ENCODE data around the gene INTS15. TPM values are rescaled to one million over a fixed set of nuclear protein-coding genes. Genes with fewer than 3 reads are reported as not detected.

The INTS15 gene
- total and polyA plus RNA-seq, 8 donors = 9.3 to 203 (median 24.2) TPM

GRCh38 chr7:6640246-6640721 lies 50.5 kb downstream of the INTS15 start:
- intact Hi-C loops (cut with DNase I; ENCODE audit: low total_unique reads) = no loop called here
- H3K4me3 ChIP-seq = no peak overlapping the region
- DNase-seq = peak in 1 of 2 donors; percentile 52
- no peaks in the 10 kb centered on the region for H3K27me3 ChIP-seq
- peaks cover 16 to 42% (median 30%) of the 10 kb centered on the region in 4 donors for H3K4me1 ChIP-seq
- TF ChIP-seq POLR2A (IDR thresholded peaks at IDR 0.05) = no peak
- no peak for TF ChIP-seq CTCF (IDR thresholded peaks at IDR 0.05)
- TF ChIP-seq POLR2AphosphoS5 (IDR thresholded peaks at IDR 0.05) = no peak
- no peak for TF ChIP-seq EP300 (IDR thresholded peaks at IDR 0.05)
- peaks cover 38 to 58% (median 56%) of the 10 kb centered on the region in 4 donors for H3K36me3 ChIP-seq
- 69 to 77% (median 72%) methylated on average over 11 of the region's 11 CpGs for WGBS, 5 donors
- no peaks in the 10 kb centered on the region for H3K9me3 ChIP-seq
- H3K27ac ChIP-seq = no peak overlapping the region

- H3K9me3 ChIP-seq = no peaks in the 10 kb centered on the region
- no peak overlapping the region for H3K27ac ChIP-seq
- H3K4me3 ChIP-seq = no peak overlapping the region
- TF ChIP-seq CTCF (IDR thresholded peaks at IDR 0.05) (no peak), EP300 (IDR thresholded peaks at IDR 0.05) (no peak), POLR2A (IDR thresholded peaks at IDR 0.05) (no peak), POLR2AphosphoS5 (IDR thresholded peaks at IDR 0.05) (no peak)
- peaks cover 43 to 70% (median 68%) of the 10 kb centered on the region in 4 donors for H3K36me3 ChIP-seq
- intact Hi-C loops (cut with DNase I; ENCODE audit: low total_unique reads) = no loop called here
- H3K4me1 ChIP-seq = peaks cover 13 to 32% (median 26%) of the 10 kb centered on the region in 4 donors
- DNase-seq = no peak
- WGBS, 5 donors = 86 to 93% (median 89%) methylated on average over 7 to 15 of the region's 15 CpGs
- no peaks in the 10 kb centered on the region for H3K27me3 ChIP-seq
Observed at GRCh38 chr7:6641305-6642035, 51.6 kb downstream of the INTS15 start.

- no peaks in the 10 kb centered on the region for H3K9me3 ChIP-seq
- no peaks in the 10 kb centered on the region for H3K27me3 ChIP-seq
- intact Hi-C loops (cut with DNase I; ENCODE audit: low total_unique reads) = no loop called here
- no peak overlapping the region for H3K4me3 ChIP-seq
- H3K4me1 ChIP-seq = peaks cover 10 to 28% (median 22%) of the 10 kb centered on the region in 4 donors
- TF ChIP-seq EP300 (IDR thresholded peaks at IDR 0.05) (no peak), CTCF (IDR thresholded peaks at IDR 0.05) (no peak), POLR2AphosphoS5 (IDR thresholded peaks at IDR 0.05) (no peak), POLR2A (IDR thresholded peaks at IDR 0.05) (no peak)
- peaks cover 43 to 79% (median 77%) of the 10 kb centered on the region in 4 donors for H3K36me3 ChIP-seq
- no peak overlapping the region for H3K27ac ChIP-seq
- no peak for DNase-seq
- 89 to 94% (median 92%) methylated on average over 22 to 24 of the region's 24 CpGs for WGBS, 5 donors
Observed at GRCh38 chr7:6642239-6642839, 52.5 kb downstream of the INTS15 start.

- DNase-seq = no peak
- 73 to 87% (median 78%) methylated on average over 13 to 22 of the region's 22 CpGs for WGBS, 5 donors
- Histone ChIP-seq H3K4me3 (no peak overlapping the region), H3K27ac (no peak overlapping the region), H3K9me3 (no peaks in the 10 kb centered on the region), H3K4me1 (peaks cover 7 to 23% (median 17%) of the 10 kb centered on the region in 4 donors), H3K36me3 (peaks cover 44 to 86% (median 84%) of the 10 kb centered on the region in 4 donors), H3K27me3 (no peaks in the 10 kb centered on the region)
- intact Hi-C loops (cut with DNase I; ENCODE audit: low total_unique reads) = no loop called here
- TF ChIP-seq POLR2A (IDR thresholded peaks at IDR 0.05) = no peak
- TF ChIP-seq CTCF (IDR thresholded peaks at IDR 0.05) = no peak
- no peak for TF ChIP-seq POLR2AphosphoS5 (IDR thresholded peaks at IDR 0.05)
- TF ChIP-seq EP300 (IDR thresholded peaks at IDR 0.05) = no peak
Observed at GRCh38 chr7:6642861-6643640, 53.2 kb downstream of the INTS15 start.
